T-helper 1 cell treated with Interleukin-12 subunit alpha and Interleukin-12 subunit beta and Interleukin-4 antibody, amounts not matched to agents 30 ng/mL and 1 ng/mL, for 36 hours (primary cell): ENCODE results near the gene CRYBG2. TPM values are rescaled to one million over a fixed set of nuclear protein-coding genes. Genes with fewer than 3 reads are reported as not detected.

Source experiments
- intact Hi-C: fragments of 100-400 bp; cut with micrococcal nuclease; formaldehyde crosslinking; loops from one replicate; pipeline ENCODE4 v1.15.1; 2024
- total RNA-seq: library from RNA; stranded (reverse); gene quantifications from 2 replicates; pipeline ENCODE4 v1.2.3, GENCODE V29; 2022

Gene CRYBG2
- total RNA-seq, 1 donor from 2014 or later: 4.2 TPM

DNA sequence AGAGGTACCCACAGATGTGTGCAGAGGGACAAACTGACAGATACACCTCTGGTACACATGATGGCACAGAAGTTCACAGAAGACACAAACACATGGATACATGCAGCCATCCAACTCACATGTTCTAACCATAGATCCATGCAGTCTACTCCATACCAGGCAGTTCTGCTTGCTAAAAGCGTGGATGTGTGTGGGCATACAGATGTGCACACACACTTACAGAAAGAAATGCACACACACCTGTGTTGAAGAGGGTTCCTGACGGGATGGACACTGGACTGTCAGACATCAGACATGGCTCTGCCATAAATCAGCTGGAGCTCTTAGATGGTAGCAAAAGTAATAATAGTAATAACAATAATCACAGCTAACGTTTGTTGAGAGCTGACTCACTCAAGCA, 29.4 kb downstream of the CRYBG2 start:
- intact Hi-C loops: no loop called here

DNA sequence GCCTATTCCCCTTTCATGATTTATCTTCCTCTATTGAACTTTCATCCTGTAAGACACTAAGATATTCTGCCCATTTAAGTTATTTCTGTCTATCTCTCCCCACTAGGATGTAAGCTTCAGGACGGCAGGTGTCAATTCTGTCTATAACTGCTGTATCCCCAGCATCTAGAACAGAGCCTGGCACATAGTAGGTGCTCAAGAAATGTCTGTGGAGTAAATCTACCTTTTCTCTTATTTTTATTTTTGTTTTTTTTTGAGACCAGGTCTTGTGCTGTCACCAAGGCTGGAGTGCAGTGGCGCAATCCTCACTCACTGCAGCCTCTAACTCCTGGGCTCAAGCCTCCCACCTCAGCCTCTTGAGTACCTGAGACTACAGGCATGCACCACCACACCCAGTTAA, 30.5 kb downstream of the CRYBG2 start:
- intact Hi-C loops: no loop called here

DNA sequence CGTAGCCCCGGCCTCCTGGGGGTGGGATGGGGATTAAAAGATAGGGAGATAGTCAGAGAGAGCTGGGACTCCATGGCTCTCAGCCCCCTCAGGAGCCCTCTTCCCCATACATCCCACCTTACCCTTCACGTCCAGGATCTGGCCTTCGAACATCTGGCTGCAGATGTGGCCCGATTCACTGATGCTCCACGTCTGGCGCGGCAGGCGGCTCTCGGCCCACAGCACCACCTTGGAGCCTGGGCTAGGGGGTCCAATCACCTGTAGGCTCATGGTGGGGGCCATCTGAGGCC, 31.9 kb downstream of the CRYBG2 start:
- intact Hi-C loops: no loop called here

DNA sequence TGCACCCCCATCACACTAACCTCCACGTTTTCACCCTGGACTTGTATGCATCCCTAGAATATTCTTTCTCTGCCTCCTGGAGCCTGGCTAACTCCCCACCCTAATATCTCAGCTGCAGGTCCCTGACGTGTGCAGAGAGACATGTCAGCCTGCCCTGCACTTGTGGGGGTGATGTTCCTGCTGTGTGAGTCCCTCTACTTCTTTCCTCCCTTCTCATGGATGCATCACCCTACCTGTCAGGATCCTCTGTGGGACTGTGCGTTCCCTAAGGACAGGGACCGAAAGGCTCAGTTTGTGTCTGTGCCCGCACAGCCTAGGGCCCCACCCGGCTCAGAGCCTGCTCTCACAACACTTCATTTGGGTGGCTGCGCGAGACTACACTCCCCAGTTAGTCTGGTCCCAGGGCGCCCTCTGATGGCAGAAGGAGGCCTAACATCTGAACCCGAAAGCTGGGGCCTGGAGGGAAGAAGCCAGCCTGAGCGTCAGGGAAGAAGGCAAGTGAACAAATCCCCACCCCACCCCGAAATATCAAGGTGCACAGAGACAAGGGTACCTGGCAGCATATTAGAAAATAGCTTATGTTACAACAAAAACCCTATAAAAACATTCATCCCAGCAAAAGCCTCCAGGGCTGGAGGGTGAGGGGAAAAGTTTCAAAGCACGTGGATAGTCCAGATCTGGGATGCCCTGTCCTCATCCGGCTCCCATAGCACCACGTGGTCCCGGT, 32.5 kb downstream of the CRYBG2 start:
- intact Hi-C loops: loop anchor here (1.0 to 2.0 kb wide), 9 partner anchors 15 to 211 kb away; partner anchors contain the start of genes CEP85, PDIK1L and ZNF593

DNA sequence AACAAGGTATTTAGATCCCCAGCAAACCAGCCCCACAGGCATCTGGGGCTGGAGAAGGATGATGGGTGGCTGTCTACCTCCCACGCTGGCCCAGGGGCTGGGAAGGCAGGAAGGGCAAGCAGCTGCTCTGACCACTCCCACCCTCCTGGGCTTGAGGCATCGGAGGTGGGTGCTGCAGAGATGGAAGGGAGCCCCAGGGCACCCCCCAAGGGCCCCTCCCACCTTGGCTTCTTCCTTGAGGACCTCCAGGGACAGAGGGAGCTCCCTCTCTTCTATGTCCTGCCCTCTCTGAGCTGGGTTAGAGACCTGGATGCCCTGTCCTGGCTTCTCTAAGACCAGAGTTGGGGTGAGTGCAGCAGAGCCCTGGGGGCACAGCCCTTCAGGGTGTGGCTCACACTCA, 33.0 kb downstream of the CRYBG2 start:
- intact Hi-C loops: loop anchor here (1.0 to 2.0 kb wide), 9 partner anchors 15 to 210 kb away; partner anchors contain the start of genes CEP85, PDIK1L and ZNF593

DNA sequence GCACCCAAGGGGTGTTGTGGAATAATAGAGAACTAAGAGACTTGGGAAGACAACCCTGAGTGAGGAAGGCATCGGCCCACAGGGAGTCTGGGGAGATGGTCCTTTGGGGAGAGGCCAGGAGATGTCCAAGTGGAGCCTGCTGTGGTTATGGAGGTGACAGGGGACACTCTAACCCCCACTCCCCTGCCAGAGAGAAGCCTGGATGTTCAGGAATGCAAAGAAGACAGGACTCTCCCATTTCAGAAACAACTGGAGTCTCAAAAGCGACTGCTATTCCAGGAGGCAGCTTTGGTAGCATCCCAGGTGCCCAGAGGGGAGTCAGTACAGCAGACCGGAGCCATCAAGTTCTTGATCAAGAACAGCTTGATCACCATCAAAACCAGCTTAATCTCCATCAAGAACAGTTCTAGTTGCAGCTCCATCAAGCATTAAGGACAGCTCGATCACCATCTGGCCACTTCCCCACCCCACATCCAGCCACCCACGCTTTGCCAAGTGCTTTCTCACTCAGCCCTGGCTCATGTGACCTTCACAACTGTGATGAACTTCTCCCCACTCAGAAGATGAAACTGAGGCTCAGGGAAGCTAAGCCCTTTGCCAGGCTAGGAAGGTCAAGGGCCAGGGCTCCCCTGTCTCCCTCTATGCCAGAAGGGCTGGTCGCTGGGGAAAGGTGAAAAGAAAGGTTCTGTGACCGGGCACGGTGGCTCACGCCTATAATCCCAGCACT, 35.4 kb downstream of the CRYBG2 start:
- intact Hi-C loops: loop anchor here (5.0 kb wide), 1 partner anchor 469 kb away; the partner anchor contains the start of gene PIGV

DNA sequence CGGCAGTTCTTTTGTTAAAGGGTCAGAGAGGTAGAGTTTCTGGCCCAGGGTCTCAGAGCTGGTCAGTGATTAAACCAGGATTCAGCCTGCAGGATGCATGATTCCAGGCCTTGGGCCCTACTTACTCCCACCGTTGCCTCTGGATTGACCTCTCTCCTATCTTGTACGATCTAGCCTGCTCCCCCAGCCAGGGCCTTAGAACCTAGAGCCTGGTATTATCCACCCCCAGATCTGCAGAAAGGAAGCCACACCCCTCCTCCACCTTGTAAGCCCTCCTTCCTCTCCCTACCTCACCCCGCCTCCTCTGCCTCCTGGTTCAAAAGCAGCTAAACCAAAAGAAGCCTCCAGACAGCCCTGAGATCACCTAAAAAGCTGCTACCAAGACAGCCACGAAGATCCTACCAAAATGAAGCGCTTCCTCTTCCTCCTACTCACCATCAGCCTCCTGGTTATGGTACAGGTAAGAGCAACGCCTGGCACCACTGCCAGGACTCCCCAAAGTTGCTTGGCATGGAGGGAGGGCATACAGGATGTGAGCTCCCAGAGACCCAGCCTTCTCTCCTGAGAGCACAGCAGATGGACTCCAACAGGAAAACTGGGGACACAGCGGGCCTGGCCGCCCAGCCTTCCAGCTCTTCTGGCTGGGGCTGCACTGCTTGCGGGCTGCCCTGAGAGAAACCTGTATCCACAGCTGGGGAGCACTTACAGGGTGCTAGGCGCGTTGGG, 36.2 kb downstream of the CRYBG2 start, which contains the start of gene CD52:
TSS of gene CD52 (plus strand) at position 347 of the 726 bp plus-strand sequence. CDS start at position 407, 60 bp downstream.
- intact Hi-C loops: loop anchor here (1.0 to 5.0 kb wide), 3 partner anchors 10 to 470 kb away; partner anchors contain the start of gene PIGV

DNA sequence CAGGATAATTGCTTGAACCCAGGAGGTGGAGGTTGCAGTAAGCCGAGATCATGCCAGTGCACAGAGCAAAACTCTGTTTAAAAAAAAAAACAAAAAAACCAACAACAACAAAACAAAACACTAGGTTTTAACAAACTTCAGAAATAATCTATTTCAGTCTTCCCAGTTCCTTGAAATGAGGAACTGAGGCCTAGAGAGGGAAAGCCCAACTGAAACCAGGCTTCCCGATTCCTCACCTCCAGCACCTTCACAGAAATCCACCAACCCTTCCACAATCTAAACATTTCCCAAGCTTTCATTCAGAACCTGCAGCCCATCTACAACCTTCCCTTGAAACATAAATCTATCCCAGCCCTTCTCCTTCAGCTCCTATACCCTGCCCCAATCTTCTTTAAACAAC, 36.8 kb downstream of the CRYBG2 start:
- intact Hi-C loops: loop anchor here (1.0 to 5.0 kb wide), 3 partner anchors 10 to 470 kb away; partner anchors contain the start of gene PIGV

DNA sequence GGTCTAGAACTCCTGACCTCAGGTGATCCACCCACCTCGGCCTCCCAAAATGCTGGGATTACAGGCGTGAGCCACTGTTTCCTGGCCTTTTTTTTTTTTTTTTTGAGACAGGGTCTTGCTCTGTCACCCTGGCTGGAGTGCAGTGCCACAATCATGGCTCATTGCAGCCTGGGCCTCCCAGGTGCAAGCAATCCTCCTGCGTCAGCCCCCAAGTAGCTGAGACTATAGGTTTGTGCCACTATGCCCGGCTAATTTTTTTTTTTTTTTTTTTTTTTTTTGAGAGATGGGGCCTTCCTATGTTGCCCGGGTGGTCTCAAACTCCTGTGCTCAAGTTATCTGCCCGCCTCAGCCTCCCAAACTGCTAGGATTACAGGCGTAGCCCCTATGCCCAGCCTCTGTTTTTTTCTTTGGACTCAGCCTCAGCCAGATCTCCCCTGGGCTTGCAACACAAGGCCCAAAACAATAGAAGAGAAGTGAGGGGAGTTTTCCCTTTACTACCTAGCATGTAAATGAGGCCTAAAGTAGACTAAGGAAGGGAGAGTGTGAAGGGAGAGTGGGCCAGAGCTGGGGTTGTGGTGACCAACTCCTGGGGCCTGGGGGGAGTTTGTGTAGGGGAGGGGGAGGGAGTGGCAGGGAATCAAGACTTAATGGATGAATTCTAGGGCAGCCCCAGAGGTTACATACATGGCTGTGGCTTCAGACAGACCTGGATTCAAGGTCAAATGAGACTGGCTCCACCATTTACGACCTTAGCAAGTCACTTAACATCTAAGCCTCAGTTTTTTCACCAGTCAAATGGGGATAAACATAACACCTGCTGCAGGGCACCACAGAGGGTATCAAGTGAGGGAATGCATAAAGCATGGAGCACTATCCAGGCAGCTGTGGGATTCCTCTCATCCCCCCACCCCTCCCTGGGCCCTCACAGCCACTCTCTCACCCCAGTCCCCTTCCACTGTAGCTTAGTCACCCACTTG, 37.8 kb downstream of the CRYBG2 start:
- intact Hi-C loops: loop anchor here (5.0 kb wide), 1 partner anchor 471 kb away; the partner anchor contains the start of gene PIGV

DNA sequence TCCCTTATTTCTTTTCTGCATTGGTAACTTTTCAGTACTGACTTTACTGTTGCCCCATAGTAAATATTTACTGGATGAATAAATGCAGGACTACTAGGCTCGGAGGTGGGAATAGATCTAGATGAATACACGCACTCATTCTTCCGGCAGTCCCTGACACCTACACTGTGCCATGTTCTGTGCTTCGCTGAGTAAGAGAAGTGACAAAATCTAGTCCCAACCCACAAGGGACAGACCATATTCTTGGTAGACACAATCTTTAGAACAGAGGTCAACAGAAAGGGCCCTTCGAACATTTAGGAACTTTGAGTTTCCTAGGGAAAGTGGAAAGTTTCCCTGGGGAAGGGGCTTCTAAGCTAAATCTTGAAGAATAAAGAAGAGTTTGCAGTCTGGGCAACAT, 39.4 kb downstream of the CRYBG2 start:
- intact Hi-C loops: no loop called here

DNA sequence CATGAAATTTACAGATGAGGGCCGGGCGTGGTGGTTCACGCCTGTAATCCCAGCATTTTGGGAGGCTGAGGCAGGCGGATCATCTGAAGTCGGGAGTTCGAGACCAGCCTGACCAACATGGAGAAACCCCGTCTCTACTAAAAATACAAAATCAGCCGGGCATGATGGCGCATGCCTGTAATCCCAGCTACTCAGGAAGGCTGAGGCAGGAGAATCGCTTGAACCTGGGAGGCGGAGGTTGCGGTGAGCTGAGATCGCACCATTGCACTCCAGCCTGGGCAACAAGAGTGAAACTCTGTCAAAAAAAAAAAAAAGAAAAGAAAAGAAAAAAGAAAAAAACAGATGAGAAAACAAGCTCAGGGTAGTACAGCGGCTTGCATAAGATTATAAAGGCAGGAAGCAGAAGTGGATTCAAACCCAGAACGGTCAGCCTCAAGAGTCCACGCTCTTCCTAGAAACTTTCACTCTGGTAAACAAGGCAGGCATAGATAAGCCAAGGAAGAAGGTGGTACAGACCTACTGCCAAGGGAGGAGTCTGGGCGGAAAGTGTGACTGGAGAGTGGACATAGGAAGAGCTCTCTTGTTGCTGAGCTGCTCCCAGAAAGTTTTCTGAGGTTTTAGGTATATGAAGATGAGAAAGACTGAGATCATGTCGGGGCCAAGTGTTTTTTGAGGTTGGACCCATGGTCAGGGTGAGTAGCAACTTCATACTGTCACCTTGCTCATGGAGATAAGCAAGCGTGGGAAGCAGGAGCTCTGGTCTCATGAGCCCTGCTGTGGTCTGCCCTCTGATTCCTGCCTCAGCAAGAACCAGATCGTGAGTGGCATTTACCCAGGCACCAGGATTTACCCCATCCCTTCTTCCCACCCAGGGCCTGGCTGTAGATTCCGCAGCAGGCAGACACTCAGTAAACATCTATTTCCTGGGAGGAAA, 45.7 kb downstream of the CRYBG2 start:
- intact Hi-C loops: loop anchor here (1.0 to 5.0 kb wide), 4 partner anchors 9 to 389 kb away; partner anchors contain the start of genes ARID1A and CD52

DNA sequence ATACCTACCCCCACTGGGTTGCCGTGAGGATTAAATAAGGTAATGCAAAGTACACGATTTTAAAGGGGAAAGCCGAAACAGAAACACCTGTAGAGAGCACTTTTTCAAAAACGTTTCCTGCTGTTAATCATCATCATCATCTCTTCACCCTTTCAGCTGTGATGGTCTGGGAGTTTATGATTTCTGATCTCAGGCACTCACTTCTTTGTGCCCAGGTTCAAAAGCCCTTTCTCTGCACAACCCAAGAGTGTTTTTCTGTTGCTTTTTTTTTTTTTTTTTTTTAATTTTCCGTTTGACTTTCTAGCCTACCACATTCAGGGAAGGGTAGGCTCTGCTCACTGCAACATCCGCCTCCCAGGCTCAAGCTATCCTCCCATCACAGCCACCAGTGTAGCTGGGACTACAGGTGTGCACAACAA, 46.6 kb downstream of the CRYBG2 start:
- intact Hi-C loops: loop anchor here (1.0 to 5.0 kb wide), 4 partner anchors 10 to 390 kb away; partner anchors contain the start of genes ARID1A and CD52

DNA sequence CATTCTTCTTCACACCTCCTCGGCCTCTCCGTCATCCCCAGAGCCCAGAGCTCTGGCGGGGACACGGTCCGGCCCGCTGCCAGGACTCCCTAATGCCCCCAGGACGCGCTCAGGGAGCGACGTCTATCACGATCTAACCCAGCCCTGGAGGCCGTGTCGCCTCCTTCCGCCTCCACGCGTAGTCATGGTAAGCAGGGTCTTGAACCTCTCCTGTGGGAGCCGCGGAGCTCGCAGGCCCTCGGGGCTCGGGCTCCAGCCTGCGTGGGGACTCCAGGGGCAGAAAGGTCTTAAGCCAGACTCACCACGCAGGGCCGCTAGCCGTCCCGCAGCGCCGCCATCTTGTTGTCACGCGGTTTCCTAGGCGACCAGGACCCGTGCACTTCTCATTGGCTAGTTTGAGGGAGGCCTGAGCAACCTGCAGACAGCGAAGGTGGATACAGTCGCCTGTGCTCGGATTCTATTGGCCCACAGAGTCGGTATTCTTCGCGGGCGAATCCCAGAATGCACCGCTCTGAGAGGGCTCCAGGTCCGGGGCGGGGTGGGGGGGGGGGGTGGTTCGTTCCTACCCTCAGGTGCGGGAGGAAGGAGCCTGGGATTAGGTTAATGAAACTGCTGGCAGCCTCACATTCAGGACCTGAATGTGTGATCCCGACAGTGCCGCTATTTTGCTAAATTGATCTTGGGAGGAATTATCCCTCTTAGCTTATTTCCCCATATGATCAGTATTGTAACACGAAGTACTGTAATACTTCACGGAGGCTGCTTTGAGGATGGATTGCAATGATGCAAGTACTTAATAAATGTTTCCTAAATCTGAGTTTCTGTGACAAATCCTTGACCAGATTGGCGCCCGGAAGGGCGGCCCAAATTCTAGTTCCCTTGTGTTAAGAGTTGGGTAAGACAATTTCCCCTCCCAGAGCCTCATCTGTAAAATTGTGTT, 47.4 kb downstream of the CRYBG2 start, which contains the start of gene UBXN11:
TSS of gene UBXN11 (minus strand) at position 347 of the 940 bp plus-strand sequence. CDS start 3,753 bp downstream, outside the sequence.
- intact Hi-C loops: loop anchor here (1.0 to 5.0 kb wide), 9 partner anchors 11 to 391 kb away; partner anchors contain the start of genes ARID1A, CD52, CEP85 and DHDDS

DNA sequence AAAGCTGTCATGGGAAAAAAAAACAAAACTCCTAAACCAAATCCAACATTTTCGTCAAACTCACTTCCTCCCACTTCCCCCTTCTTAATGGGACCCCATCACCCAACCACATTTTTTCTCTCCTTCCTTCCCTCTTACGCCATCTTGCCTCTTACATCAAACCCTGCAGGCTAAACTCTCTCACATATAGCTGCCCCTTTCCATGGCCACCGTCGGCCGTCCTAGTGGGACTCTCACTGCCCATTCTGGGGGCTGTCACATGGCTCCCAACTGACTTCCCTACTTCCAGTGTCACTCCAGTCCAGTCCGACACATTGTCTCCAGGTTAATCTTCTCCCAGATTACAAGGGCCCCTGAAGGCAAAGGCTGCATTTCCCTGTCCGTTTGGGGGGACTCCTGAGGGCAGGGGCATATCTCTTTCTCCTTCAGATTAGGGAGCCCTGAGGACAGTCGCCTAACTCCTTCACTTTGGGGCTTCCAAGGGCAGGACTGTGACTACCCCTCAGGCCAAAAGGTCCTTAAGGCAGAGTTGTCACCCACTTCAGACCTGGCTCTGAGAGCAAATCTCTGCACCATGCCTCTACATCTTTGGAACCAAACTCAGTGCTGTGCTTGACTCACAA, 48.2 kb downstream of the CRYBG2 start:
- intact Hi-C loops: loop anchor here (1.0 to 5.0 kb wide), 6 partner anchors 26 to 392 kb away; partner anchors contain the start of genes ARID1A, CEP85, DHDDS and PDIK1L

DNA sequence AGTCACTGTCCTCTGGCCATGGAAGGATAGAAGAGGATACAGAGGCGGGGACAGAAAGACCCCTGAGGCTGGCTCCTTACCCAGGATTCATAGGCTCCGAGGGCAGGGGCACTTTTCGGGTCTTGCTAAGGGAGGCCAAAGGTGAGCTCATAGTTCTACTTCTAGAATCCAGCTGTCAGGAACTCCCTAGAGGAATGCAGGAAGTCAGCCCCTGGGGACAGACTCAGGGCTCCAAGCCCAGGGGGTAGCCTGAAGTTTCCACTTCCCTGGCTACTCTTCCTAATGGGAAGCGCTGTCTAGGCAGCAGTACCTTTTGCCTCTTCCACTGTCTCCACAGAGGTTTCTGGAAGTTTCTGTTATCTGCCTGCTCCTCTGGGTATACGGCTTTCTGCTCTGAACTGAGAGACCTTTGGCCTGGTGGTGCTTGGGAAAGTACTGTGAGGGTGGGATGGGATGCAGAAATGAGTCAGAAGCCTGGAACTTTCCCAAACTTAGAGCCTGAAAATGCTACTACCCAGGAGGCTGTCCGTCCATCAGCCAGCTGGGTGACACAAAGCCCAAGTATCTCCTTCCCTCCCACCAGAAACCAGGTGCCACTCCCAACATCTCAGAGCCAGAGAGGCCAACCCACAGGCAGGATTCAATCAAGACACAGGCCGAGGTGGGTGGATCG, 51.1 kb downstream of the CRYBG2 start:
- intact Hi-C loops: no loop called here

DNA sequence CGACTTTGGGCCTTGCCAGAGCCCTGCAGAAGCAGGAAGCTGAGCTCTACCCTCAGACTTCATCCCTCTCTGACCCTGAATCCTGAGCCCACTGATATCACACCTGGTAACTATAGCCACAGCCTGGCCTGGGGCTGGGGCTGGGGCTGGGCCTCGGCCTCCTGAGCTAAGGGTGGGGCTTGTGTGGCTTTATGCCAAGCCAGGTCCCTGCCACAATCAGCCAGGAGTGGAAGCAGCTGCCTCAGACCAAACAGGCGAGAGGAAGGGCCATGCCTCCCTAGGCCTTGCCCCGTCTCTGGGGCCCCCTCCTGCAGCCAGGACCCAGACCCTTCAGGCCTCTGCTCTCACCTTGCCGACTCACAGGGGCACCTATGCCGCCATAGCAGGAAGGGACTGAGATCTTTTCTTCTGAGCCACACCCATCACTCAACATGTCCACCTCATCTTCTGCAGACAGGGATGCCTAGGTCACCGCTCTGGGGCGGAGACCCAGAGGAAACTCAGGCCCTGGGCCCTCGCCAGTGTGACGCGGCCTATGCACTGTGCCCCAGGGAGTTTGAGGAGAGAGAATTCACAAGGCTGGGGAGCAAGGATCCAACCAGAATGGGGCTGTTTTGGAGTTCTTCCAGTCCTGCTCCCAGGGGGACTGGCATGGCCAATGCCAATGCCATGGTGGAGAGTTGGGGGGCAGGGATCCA, 53.2 kb downstream of the CRYBG2 start:
- intact Hi-C loops: no loop called here
